ENCODE data around the gene PNMA1. TPM values are rescaled to one million over a fixed set of nuclear protein-coding genes. Genes with fewer than 3 reads are reported as not detected.

Gene PNMA1, protein sequence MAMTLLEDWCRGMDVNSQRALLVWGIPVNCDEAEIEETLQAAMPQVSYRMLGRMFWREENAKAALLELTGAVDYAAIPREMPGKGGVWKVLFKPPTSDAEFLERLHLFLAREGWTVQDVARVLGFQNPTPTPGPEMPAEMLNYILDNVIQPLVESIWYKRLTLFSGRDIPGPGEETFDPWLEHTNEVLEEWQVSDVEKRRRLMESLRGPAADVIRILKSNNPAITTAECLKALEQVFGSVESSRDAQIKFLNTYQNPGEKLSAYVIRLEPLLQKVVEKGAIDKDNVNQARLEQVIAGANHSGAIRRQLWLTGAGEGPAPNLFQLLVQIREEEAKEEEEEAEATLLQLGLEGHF
- total RNA-seq (2014; rRNA removed; shearing (Covaris generic); ENCODE audit: low replicate concordance) = 7.4 and 7.7 TPM in 2 replicates

DNA sequence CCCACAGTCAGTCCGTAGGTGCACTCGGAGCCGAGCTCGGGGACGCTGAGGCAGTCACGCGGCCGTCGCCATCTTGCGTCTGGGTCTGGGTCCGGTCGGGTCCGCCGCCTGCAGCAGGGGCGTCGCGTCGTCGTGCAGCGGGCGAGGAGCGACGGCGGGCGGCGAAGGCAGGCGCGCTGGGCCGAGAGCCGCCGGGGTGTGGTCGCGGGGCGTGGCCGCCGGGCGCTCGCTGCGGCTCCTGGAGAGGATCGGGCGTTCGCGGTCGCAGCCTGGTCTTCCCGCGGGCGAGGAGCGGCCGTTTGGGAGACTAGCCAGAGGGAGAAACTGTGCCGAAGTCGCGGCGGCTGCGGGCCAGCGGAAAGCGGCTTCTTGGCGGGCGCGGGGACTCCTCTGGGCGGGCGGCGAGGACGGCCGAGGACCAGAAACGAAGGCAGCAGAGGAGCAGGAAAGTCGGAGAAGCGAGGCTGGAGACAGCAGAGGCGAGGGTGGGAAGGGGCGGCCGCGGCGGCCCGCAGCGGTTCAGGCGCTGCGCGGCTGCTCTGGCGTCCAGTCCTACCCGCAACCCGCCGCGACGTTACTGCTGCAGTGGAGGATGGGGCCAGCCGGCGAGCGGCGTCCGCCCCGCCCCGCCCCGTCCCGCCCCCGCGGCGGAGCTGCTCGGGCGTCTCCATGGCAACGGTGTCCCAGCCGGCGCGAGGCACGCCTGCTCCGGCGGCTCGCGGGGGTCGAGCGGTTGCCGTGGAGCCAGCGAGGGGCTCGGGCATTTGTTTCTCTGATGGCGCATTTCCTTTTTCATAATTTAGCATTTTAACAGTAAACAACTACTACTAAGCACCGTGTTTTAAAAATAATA is at the start of gene PNMA1:
Gene PNMA1 (minus strand): TSS at position 582 of the 853 bp plus-strand sequence. CDS start 745 bp downstream, outside the sequence.
- H3K9ac ChIP-seq (ENCODE audit: low read length) = peak within 1 kb of the TSS; percentile 76
- peaks cover 7% of the 10 kb centered on the region; the same call in 1 of the 2 replicates for H4K20me1 ChIP-seq (ENCODE audit: insufficient read depth, low read depth, low read length)
- H3K4me1 ChIP-seq (ENCODE audit: low read length) = peaks cover 26% of the 10 kb centered on the region
- peak; percentile 96 for DNase-seq
- H3K9me2 ChIP-seq (replicated peaks; ENCODE audit: insufficient read depth, low read length) = no peaks in the 10 kb centered on the region
- no peaks in the 10 kb centered on the region for H3K9me3 ChIP-seq (ENCODE audit: low read length)
- peak within 1 kb of the TSS; percentile 91 for H3K4me2 ChIP-seq (ENCODE audit: low read depth, low read length, poor library complexity, severe bottlenecking)
- H3K4me3 ChIP-seq (ENCODE audit: low read length) = peak within 1 kb of the TSS; percentile 86
- peaks cover 13% of the 10 kb centered on the region for H3K79me2 ChIP-seq (ENCODE audit: low read length)
- H3K27me3 ChIP-seq (ENCODE audit: low read length) = no peaks in the 10 kb centered on the region
- H3K36me3 ChIP-seq (ENCODE audit: insufficient read depth, low read length) = peaks cover 12% of the 10 kb centered on the region; the same call in 1 of the 2 replicates
- H3K27ac ChIP-seq (ENCODE audit: low read length) = no peak within 1 kb of the TSS
- H2AFZ ChIP-seq (ENCODE audit: low read length) = peak within 1 kb of the TSS; percentile 83; the same call in 1 of the 2 replicates

DNA sequence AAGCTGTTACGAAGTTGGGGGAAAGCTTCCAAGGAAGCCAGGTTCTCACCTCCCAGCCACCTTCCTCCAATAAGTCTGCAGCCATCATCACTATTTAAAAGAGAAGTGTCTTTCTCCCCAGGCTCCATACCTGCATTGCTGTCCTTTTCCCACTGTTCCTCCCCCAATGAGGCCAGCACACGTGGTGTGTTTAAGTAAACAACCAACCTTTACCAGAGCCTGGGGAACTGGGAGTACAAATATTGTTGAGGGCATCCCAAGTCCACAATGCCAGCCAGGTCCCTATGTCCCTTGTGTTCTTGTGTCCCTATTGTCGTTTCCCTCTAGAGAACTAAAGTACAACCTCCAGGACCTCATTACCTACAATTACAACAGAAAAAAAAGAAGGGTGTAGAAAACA is 49.2 kb upstream of the PNMA1 start:
- Histone ChIP-seq H3K36me3 (ENCODE audit: insufficient read depth, low read length) (no peaks in the 10 kb centered on the region), H3K4me2 (ENCODE audit: low read depth, low read length, poor library complexity, severe bottlenecking) (peak overlapping the region; percentile 83), H3K79me2 (ENCODE audit: low read length) (peaks cover 87% of the 10 kb centered on the region), H3K4me3 (ENCODE audit: low read length) (no peak overlapping the region), H2AFZ (ENCODE audit: low read length) (no peak overlapping the region), H3K9me3 (ENCODE audit: low read length) (no peaks in the 10 kb centered on the region), H3K4me1 (ENCODE audit: low read length) (peaks cover 87% of the 10 kb centered on the region), H3K27ac (ENCODE audit: low read length) (peak overlapping the region; percentile 89), H3K27me3 (ENCODE audit: low read length) (no peaks in the 10 kb centered on the region), H3K9me2 (replicated peaks; ENCODE audit: insufficient read depth, low read length) (no peaks in the 10 kb centered on the region), H3K9ac (ENCODE audit: low read length) (no peak overlapping the region), H4K20me1 (ENCODE audit: insufficient read depth, low read depth, low read length) (no peaks in the 10 kb centered on the region)
- DNase-seq = no peak

DNA sequence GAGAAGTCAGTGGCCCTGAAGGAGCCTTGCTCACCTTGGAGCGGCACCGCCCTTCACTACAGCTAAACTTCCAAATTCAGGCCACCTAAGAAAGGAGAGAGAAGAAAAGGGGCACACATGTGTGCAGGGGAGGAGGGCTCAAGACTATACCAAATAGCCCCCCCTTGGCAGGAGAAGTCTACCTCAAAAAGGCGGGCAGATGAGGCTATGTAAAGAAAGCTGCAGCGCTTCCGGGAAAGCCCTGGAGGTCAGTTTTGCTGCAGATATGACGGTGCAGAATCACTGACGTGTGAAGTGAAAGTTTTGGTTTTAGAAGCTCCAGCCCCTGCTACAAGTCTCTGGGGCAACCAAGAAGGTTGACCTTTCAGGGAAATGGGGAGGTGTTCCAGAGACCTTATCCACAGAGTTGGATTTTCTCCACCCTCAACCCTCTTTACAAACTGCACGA is 48.2 kb upstream of the PNMA1 start:
- Histone ChIP-seq H3K4me1 (ENCODE audit: low read length) (peaks cover 87% of the 10 kb centered on the region), H3K9ac (ENCODE audit: low read length) (peak overlapping the region; percentile 93), H3K4me3 (ENCODE audit: low read length) (peak overlapping the region; percentile 82), H3K9me3 (ENCODE audit: low read length) (no peaks in the 10 kb centered on the region), H3K79me2 (ENCODE audit: low read length) (peaks cover 87% of the 10 kb centered on the region), H3K36me3 (ENCODE audit: insufficient read depth, low read length) (no peaks in the 10 kb centered on the region), H4K20me1 (ENCODE audit: insufficient read depth, low read depth, low read length) (peaks cover 7% of the 10 kb centered on the region; the same call in 1 of the 2 replicates), H3K9me2 (replicated peaks; ENCODE audit: insufficient read depth, low read length) (no peaks in the 10 kb centered on the region), H3K27ac (ENCODE audit: low read length) (peak overlapping the region; percentile 89), H3K4me2 (ENCODE audit: low read depth, low read length, poor library complexity, severe bottlenecking) (peak overlapping the region; percentile 83), H2AFZ (ENCODE audit: low read length) (no peak overlapping the region), H3K27me3 (ENCODE audit: low read length) (no peaks in the 10 kb centered on the region)
- DNase-seq = peak; percentile 86

DNA sequence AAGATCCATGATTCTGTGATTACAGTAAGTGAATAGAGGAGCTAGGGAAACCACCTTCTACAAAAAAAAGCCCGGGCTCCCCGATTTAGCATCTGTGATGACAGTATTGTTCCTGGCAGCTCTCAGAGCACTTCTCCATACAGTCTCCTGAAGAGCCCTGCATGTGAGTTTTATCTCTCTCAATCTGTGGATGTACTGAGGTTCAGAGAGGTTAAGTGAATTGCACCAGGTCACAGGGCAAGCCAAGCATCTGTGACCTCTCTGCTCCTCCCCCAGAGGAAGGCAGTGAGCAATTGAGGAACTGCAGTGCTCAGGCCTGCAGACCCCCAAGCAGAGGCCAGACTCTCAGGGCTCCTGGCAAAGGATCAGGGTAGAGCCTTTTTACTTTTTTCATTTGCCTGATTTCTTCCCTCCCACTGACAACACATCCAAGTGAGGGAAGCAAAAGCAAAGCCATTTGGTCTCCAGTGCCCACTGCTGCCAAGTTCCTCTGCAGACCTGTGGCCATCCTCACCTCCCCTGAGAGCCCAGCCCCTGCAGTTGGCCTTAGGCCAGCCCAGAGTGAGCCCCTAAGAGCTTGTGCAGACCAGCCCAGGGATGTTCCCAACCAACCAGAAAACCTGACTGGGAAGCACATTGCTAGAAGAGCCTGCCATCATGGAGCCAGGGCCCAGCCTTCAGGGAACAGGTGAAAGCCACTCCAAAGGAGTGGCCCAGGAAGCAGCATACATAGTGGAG is 47.6 kb upstream of the PNMA1 start:
- Histone ChIP-seq H4K20me1 (ENCODE audit: insufficient read depth, low read depth, low read length) (peaks cover 11% of the 10 kb centered on the region; the same call in 1 of the 2 replicates), H3K4me2 (ENCODE audit: low read depth, low read length, poor library complexity, severe bottlenecking) (peak overlapping the region; percentile 83), H3K36me3 (ENCODE audit: insufficient read depth, low read length) (no peaks in the 10 kb centered on the region), H3K9me2 (replicated peaks; ENCODE audit: insufficient read depth, low read length) (no peaks in the 10 kb centered on the region), H3K27me3 (ENCODE audit: low read length) (no peaks in the 10 kb centered on the region), H2AFZ (ENCODE audit: low read length) (no peak overlapping the region), H3K9ac (ENCODE audit: low read length) (peak overlapping the region; percentile 93), H3K4me1 (ENCODE audit: low read length) (peaks cover 88% of the 10 kb centered on the region), H3K9me3 (ENCODE audit: low read length) (no peaks in the 10 kb centered on the region), H3K4me3 (ENCODE audit: low read length) (peak overlapping the region; percentile 82), H3K27ac (ENCODE audit: low read length) (peak overlapping the region; percentile 89), H3K79me2 (ENCODE audit: low read length) (peaks cover 87% of the 10 kb centered on the region)
- peak; percentile 71 for DNase-seq

DNA sequence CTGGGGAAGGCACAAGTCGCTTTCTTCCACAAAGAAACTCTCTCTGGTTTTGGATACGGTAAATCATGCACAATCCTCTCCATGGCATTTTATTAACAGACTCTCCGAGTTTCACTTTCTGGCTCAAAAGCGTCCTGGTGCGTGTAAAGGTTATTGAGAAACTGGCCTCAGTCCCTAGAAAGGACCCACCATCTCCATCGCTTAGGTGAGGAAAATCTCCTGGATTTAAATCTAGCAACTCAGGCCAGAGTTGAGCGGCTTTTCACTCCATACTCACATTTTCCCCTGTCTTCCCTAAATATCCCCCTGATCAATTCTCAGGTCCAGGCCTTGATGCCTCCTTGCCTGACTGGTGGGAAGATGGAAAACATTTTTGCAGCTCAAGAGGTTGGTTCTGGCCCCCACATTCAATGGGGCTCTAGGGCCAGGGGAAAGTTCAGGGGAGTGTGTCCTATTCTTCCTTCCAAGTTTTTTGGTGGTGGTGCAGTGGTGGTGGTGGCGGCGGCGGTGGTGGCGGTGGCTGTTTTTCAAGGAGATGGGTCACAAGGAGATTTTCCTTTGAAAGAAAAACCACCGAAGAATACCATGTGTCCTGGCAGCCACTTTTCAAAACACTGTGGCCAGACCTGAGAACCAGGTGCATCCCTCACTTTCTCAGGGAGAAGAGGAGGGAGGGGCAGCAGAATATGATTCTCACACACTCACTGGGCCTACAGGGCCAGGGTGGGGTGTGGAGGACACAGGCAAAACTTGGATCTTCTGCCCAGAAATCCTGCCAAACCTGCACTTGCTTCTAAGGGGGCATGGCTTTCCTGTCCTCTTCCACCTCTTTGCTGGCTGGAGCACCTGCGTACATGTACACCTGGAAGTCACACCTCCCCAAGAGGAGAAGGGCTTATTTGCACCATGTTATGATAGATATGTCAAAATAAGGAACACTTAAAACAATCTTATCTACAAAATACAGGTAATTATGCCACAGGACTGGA is 46.7 kb upstream of the PNMA1 start:
- H3K4me2 ChIP-seq (ENCODE audit: low read depth, low read length, poor library complexity, severe bottlenecking) = peak overlapping the region; percentile 83
- no peaks in the 10 kb centered on the region for H3K9me2 ChIP-seq (replicated peaks; ENCODE audit: insufficient read depth, low read length)
- no peaks in the 10 kb centered on the region for H3K9me3 ChIP-seq (ENCODE audit: low read length)
- H2AFZ ChIP-seq (ENCODE audit: low read length) = no peak overlapping the region
- H4K20me1 ChIP-seq (ENCODE audit: insufficient read depth, low read depth, low read length) = peaks cover 20% of the 10 kb centered on the region
- no peaks in the 10 kb centered on the region for H3K36me3 ChIP-seq (ENCODE audit: insufficient read depth, low read length)
- H3K27ac ChIP-seq (ENCODE audit: low read length) = peak overlapping the region; percentile 89
- H3K4me1 ChIP-seq (ENCODE audit: low read length) = peaks cover 88% of the 10 kb centered on the region
- peak overlapping the region; percentile 93 for H3K9ac ChIP-seq (ENCODE audit: low read length)
- peak overlapping the region; percentile 82 for H3K4me3 ChIP-seq (ENCODE audit: low read length)
- H3K27me3 ChIP-seq (ENCODE audit: low read length) = no peaks in the 10 kb centered on the region
- peaks cover 91% of the 10 kb centered on the region for H3K79me2 ChIP-seq (ENCODE audit: low read length)
- DNase-seq = no peak

DNA sequence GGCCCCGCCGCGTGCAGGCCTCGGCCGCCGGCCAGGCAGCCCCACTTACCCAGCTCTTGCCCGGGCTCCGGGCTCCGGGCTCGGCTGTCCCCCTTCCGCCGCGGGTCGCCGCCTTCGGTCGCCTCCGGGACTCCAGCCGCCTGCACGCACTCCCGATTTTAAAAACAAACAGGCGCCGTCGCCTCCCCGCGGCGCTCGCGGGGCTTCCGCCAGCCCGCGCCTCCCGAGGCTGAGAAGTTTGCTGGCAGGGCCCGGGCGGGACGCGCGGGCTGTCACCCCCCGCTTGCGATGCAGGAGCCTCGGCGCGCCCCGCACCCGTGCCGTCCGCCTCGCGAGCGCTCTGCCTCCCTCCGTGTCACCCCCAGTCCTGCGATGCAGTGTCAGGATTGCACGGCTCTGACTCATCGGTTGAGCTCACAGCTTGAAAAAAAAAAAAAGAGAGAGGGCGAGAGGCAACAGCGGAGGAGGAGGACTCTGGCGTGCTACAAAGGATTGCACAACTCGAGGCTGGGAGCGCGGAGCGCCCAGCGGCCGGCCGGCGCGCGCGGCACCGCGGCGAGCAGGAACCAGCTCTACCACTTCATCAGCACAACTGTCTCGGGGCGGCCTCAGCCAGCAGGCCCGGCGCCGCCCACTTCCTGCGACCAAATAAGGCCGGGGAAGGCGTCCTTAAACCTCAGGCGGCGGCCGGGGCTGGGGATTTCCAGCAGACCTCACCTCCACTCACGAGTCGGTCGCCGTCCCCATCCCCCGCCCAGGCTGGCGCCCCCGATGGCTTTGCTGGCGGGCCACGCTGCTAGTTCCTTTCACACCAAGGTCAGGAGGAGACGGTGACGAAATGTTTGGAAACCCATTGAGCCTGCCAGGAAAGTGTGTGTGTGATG is 45.8 kb upstream of the PNMA1 start:
- peak overlapping the region; percentile 89 for H3K27ac ChIP-seq (ENCODE audit: low read length)
- peak overlapping the region; percentile 93 for H3K9ac ChIP-seq (ENCODE audit: low read length)
- peaks cover 30% of the 10 kb centered on the region for H4K20me1 ChIP-seq (ENCODE audit: insufficient read depth, low read depth, low read length)
- peak; percentile 99 for DNase-seq
- H3K27me3 ChIP-seq (ENCODE audit: low read length) = no peaks in the 10 kb centered on the region
- H3K4me3 ChIP-seq (ENCODE audit: low read length) = peak overlapping the region; percentile 82
- no peak overlapping the region for H2AFZ ChIP-seq (ENCODE audit: low read length)
- H3K36me3 ChIP-seq (ENCODE audit: insufficient read depth, low read length) = no peaks in the 10 kb centered on the region
- H3K79me2 ChIP-seq (ENCODE audit: low read length) = peaks cover 91% of the 10 kb centered on the region
- no peaks in the 10 kb centered on the region for H3K9me2 ChIP-seq (replicated peaks; ENCODE audit: insufficient read depth, low read length)
- H3K4me2 ChIP-seq (ENCODE audit: low read depth, low read length, poor library complexity, severe bottlenecking) = peak overlapping the region; percentile 83
- peaks cover 88% of the 10 kb centered on the region for H3K4me1 ChIP-seq (ENCODE audit: low read length)
- H3K9me3 ChIP-seq (ENCODE audit: low read length) = no peaks in the 10 kb centered on the region
